Smooth muscle cell of bladder (primary cell): ENCODE measurements around the gene PRR20C. TPM values are rescaled to one million over a fixed set of nuclear protein-coding genes. Genes with fewer than 3 reads are reported as not detected.

Experiments used
- total RNA-seq: library from RNA; depleted of rRNA; stranded (reverse); fragments of >200 nt; gene quantifications from 2 replicates; pipeline ENCODE4 v1.2.3, GENCODE V29; 2014

Gene PRR20C
- total RNA-seq: not detected in 2 replicates

DNA sequence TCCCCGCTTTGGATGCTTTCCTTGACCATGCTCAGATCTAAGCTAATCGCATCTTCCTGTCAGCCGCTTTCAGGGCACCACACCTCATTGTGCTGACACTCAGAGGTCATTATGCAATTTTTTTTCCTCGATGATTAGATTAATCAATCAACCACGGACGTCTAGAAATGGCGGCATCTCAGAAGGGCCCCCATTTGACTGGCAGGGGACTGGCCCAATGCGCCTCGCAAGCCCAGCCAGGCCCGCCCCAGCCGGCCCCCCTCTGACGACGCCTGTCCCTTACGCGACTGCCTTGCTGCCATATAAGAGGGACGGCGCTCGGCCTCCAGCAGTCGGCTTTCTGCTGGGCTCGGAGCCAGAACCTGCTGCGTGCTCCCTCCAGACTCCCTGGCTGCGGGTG, at the start of gene PRR20C:
PRR20C (plus strand) TSS at position 301 of the 400 bp plus-strand sequence. CDS start 387 bp downstream, outside the sequence.

DNA sequence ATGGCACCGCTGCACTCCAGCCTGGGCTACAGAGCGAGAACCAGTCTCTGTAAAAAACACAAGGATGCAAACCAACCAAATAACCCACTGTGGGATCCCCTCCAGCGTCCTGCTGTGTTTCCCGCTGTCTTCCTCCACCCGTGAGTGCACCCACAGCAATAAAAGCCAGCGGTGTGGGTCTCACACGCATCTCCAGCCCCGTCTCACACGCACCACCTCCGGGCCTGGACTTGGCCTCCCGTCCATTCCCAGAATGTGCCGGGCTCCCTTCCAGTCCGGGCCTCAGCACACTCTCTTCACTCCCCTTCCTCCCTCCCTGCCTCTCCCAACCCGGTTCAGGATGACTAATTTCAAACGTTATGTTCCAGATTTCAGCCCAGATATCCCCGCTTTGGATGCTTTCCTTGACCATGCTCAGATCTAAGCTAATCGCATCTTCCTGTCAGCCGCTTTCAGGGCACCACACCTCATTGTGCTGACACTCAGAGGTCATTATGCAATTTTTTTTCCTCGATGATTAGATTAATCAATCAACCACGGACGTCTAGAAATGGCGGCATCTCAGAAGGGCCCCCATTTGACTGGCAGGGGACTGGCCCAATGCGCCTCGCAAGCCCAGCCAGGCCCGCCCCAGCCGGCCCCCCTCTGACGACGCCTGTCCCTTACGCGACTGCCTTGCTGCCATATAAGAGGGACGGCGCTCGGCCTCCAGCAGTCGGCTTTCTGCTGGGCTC, 13.5 kb upstream of the PRR20C start, which contains the start of gene PRR20A:
PRR20A (plus strand) TSS at position 684 of the 734 bp plus-strand sequence. CDS start 387 bp downstream, outside the sequence.

DNA sequence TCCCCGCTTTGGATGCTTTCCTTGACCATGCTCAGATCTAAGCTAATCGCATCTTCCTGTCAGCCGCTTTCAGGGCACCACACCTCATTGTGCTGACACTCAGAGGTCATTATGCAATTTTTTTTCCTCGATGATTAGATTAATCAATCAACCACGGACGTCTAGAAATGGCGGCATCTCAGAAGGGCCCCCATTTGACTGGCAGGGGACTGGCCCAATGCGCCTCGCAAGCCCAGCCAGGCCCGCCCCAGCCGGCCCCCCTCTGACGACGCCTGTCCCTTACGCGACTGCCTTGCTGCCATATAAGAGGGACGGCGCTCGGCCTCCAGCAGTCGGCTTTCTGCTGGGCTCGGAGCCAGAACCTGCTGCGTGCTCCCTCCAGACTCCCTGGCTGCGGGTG, 6.7 kb upstream of the PRR20C start, which contains the start of gene PRR20B:
PRR20B (plus strand) TSS at position 301 of the 400 bp plus-strand sequence. CDS start 387 bp downstream, outside the sequence.

GRCh38 chr13:57160332-57160731, 6.5 kb downstream of the PRR20C start, which contains the start of gene PRR20D:
Gene PRR20D, plus strand, starts transcription at chr13:57160632. Its CDS starts 387 bp downstream, at chr13:57161019.

GRCh38 chr13:57166897-57167296, 13.0 kb downstream of the PRR20C start, which contains the start of gene PRR20E:
Gene PRR20E, plus strand, starts transcription at chr13:57167197. Its CDS starts 387 bp downstream, at chr13:57167584.

Other genes with a start within 250 kb of the PRR20C start
- not detected in 2 replicates for gene PRR20A, start 13.1 kb upstream of the PRR20C start, total RNA-seq
- not detected in 2 replicates for gene PRR20B, start 6.6 kb upstream of the PRR20C start, total RNA-seq
- not detected in 2 replicates for gene PRR20D, start 6.6 kb downstream of the PRR20C start, total RNA-seq
- gene PRR20E, start 13.1 kb downstream of the PRR20C start, total RNA-seq: not detected in 2 replicates